K562 (cell line): ENCODE measurements around the gene TMEM63A. TPM values are rescaled to one million over a fixed set of nuclear protein-coding genes. Genes with fewer than 3 reads are reported as not detected.

Experiments used
- ATF7 ChIP-seq: fragments of 450-650 bp; IDR thresholded peaks from 2 replicates; pipeline ENCODE4 v1.7.1; 2014; ENCODE audit warnings: mild to moderate bottlenecking, moderate library complexity
- CREM ChIP-seq: IDR thresholded peaks from 2 replicates; pipeline ENCODE4 v1.6.1; 2014; ENCODE audit warnings: antibody characterized with exemption, low read depth
- KLF10 ChIP-seq: fragments of 250-450 bp; sonication (Bioruptor Pico); IDR thresholded peaks from 2 replicates; pipeline ENCODE4 v1.6.1; 2021; ENCODE audit warnings: matching md5 sums
- MCM3 ChIP-seq: fragments of 450-650 bp; IDR thresholded peaks from 2 replicates; pipeline ENCODE4 v1.6.1; 2016
- MIER1 ChIP-seq: fragments of 450-650 bp; IDR thresholded peaks from 2 replicates; pipeline ENCODE4 v1.6.1; 2016; ENCODE audit warnings: antibody characterized with exemption, mild to moderate bottlenecking, low read depth
- MYNN ChIP-seq, 2 experiments: sonication (generic); formaldehyde crosslinking in 1 of 2; IDR thresholded peaks; 2 replicates each; pipeline versions ENCODE4 v1.5.0 to v1.6.1; 2016 to 2020; ENCODE audit warnings: antibody characterized with exemption in 1 of 2, missing genetic modification reagents in 1 of 2
- PCBP1 ChIP-seq: fragments of 200-400 bp; formaldehyde crosslinking; IDR thresholded peaks from 2 replicates; pipeline ENCODE4 v1.6.1; 2018; ENCODE audit warnings: mild to moderate bottlenecking, low read depth, low read length; ENCODE audit not compliant: poor library complexity, severe bottlenecking
- PTRF ChIP-seq: fragments of 450-650 bp; IDR thresholded peaks from 2 replicates; pipeline ENCODE4 v1.6.1; 2016; ENCODE audit warnings: mild to moderate bottlenecking, missing genetic modification characterization, missing compliant biosample characterization
- SAP30 ChIP-seq: fragments of 200-600 bp; sonication (generic); IDR thresholded peaks from 2 replicates; pipeline ENCODE4 v1.6.1; 2012; ENCODE audit warnings: borderline replicate concordance, low read depth, mild to moderate bottlenecking, moderate library complexity, low read length, control low read depth, inconsistent platforms; ENCODE audit not compliant: insufficient read depth, poor library complexity, severe bottlenecking
- SNIP1 ChIP-seq: fragments of 450-650 bp; IDR thresholded peaks from 2 replicates; pipeline ENCODE4 v1.7.1; 2017; ENCODE audit warnings: low read depth, mild to moderate bottlenecking
- YY1 ChIP-seq, 3 experiments: IDR thresholded peaks; 2 replicates each; pipeline ENCODE4 v1.6.1; 2011; ENCODE audit warnings: low read length in 2 of 3, mild to moderate bottlenecking in 2 of 3, moderate library complexity in 2 of 3, borderline replicate concordance in 1 of 3, control low read depth in 1 of 3, low read depth in 1 of 3; ENCODE audit not compliant: insufficient read depth in 3 of 3, insufficient replicate concordance in 2 of 3, control insufficient read depth in 1 of 3, insufficient read length in 1 of 3; ENCODE audit errors: extremely low read depth in 1 of 3
- ZBTB17 ChIP-seq: fragments of 450-650 bp; formaldehyde crosslinking; IDR thresholded peaks from 2 replicates; pipeline ENCODE4 v1.4.0; 2020; ENCODE audit warnings: mild to moderate bottlenecking
- ZMIZ1 ChIP-seq, 2 experiments: fragments of 150-350 bp in 1 of 2; IDR thresholded peaks; 2 replicates each; pipeline ENCODE4 v1.6.1; 2012 to 2016; ENCODE audit warnings: low read depth in 2 of 2, low read length in 2 of 2, mild to moderate bottlenecking in 1 of 2, moderate library complexity in 1 of 2
- ZNF165 ChIP-seq: fragments of 250-450 bp; sonication (Bioruptor Pico); IDR thresholded peaks from 2 replicates; pipeline ENCODE4 v1.4.0; 2020; ENCODE audit warnings: borderline replicate concordance
- ZNF23 ChIP-seq: fragments of 250-450 bp; sonication (Bioruptor Pico); IDR thresholded peaks from 2 replicates; pipeline ENCODE4 v1.4.0; 2020; ENCODE audit warnings: mild to moderate bottlenecking
- ZNF518B ChIP-seq: fragments of 250-450 bp; sonication (Bioruptor Pico); IDR thresholded peaks from 2 replicates; pipeline ENCODE4 v1.5.0; 2021; ENCODE audit warnings: mild to moderate bottlenecking, moderate library complexity
- ZNF589 ChIP-seq: fragments of 200-800 bp; sonication (Bioruptor generic); IDR thresholded peaks from 2 replicates; pipeline ENCODE4 v1.6.1; 2016; ENCODE audit warnings: low read depth, missing genetic modification characterization, missing compliant biosample characterization
- ZNF764 ChIP-seq: fragments of 250-450 bp; sonication (Bioruptor Pico); IDR thresholded peaks from 2 replicates; pipeline ENCODE4 v1.4.0; 2020; ENCODE audit warnings: low read depth, mild to moderate bottlenecking, moderate library complexity
- ZNF785 ChIP-seq: fragments of 250-450 bp; sonication (Bioruptor Pico); IDR thresholded peaks from 2 replicates; pipeline ENCODE4 v1.4.0; 2020; ENCODE audit warnings: mild to moderate bottlenecking
- ZSCAN32 ChIP-seq: fragments of 450-650 bp; formaldehyde crosslinking; IDR thresholded peaks from 2 replicates; pipeline ENCODE4 v1.4.0; 2020; ENCODE audit warnings: mild to moderate bottlenecking, moderate library complexity
- polyA plus RNA-seq, 8 experiments: library from polyadenylated mRNA; depleted of rRNA in 4 of 8; stranded (reverse) in 5 of 8; unstranded in 3 of 8; fragments of >200 nt; fragmentation: Nextera tagmentation in 2 of 8; fragmentation: Illumina TruSeq in 1 of 8; extraction: Ambion mirVana in 2 of 8; extraction: Trizol in 1 of 8; gene quantifications; 2 replicates each; pipeline versions ENCODE4 v1.2.1 to v1.2.3, GENCODE V29; 2011 to 2014; ENCODE audit warnings: inconsistent platforms in 1 of 8, missing spikeins in 1 of 8
- total RNA-seq, 7 experiments: library from RNA; depleted of rRNA in 6 of 7; stranded (reverse); fragments of >200 nt in 6 of 7; fragmentation: Illumina TruSeq in 2 of 7; extraction: Trizol in 2 of 7; gene quantifications; 2 replicates each; pipeline versions ENCODE4 v1.2.1 to v1.2.3, GENCODE V29; 2011 to 2021; ENCODE audit warnings: low replicate concordance in 1 of 7

TMEM63A gene
- total and polyA plus RNA-seq, 9 of the 15 experiments (the other 6 are each of a cell fraction or from before 2014, with no cell fraction given) = 2.0 to 54.6 (median 17.5) TPM

- no peak for TF ChIP-seq ZNF518B (CRISPR knock-in tag)
- TF ChIP-seq ZMIZ1 (IDR thresholded peaks at IDR 0.05; ENCODE audit: low read depth in 2 of 2, low read length in 2 of 2) = peak; percentile 17 to 98; a peak in 3 of 4 replicates
- TF ChIP-seq ATF7 = peak; percentile 80
- TF ChIP-seq PCBP1 = no peak
- no peak for TF ChIP-seq ZNF764 (CRISPR knock-in tag)
- TF ChIP-seq MYNN (IDR thresholded peaks at IDR 0.05) = peak; percentile 88
- TF ChIP-seq MYNN (CRISPR knock-in tag; IDR thresholded peaks at IDR 0.05) = no peak
- peak; percentile 96 for TF ChIP-seq ZBTB17 (CRISPR knock-in tag)
- peak; percentile 75 for TF ChIP-seq PTRF
- peak; percentile 82 for TF ChIP-seq CREM
- peak; percentile 56 to 95 (median 75) for TF ChIP-seq YY1 (IDR thresholded peaks at IDR 0.05; ENCODE audit: borderline replicate concordance in 1 of 3, control insufficient read depth in 1 of 3, extremely low read depth in 1 of 3, insufficient read depth in 3 of 3, insufficient read length in 1 of 3, insufficient replicate concordance in 2 of 3, low read depth in 1 of 3, low read length in 2 of 3)
- TF ChIP-seq ZNF165 (CRISPR knock-in tag) = peak; percentile 72; the same call in 1 of the 2 replicates
- no peak for TF ChIP-seq SAP30
- peak; percentile 65 for TF ChIP-seq ZNF23 (CRISPR knock-in tag)
- no peak for TF ChIP-seq ZNF785
- TF ChIP-seq MIER1 = peak; percentile 72
- TF ChIP-seq SNIP1 = no peak
- TF ChIP-seq KLF10 (CRISPR knock-in tag) = no peak
- no peak; the same call in 1 of the 2 replicates for TF ChIP-seq MCM3
- TF ChIP-seq ZNF589 (CRISPR knock-in tag) = peak; percentile 100
- peak; percentile 61; the same call in 1 of the 2 replicates for TF ChIP-seq ZSCAN32 (CRISPR knock-in tag)
Observed at GRCh38 chr1:225928186-225929175, 46.3 kb upstream of the TMEM63A start (continued).
